ENCODE data around the gene NIBAN1.
"Not testable (repeated sequence)": the region's sequence is repeated elsewhere in the genome, so short reads cannot be mapped to it uniquely, and the experiment has no call there.

NIBAN1 gene, protein sequence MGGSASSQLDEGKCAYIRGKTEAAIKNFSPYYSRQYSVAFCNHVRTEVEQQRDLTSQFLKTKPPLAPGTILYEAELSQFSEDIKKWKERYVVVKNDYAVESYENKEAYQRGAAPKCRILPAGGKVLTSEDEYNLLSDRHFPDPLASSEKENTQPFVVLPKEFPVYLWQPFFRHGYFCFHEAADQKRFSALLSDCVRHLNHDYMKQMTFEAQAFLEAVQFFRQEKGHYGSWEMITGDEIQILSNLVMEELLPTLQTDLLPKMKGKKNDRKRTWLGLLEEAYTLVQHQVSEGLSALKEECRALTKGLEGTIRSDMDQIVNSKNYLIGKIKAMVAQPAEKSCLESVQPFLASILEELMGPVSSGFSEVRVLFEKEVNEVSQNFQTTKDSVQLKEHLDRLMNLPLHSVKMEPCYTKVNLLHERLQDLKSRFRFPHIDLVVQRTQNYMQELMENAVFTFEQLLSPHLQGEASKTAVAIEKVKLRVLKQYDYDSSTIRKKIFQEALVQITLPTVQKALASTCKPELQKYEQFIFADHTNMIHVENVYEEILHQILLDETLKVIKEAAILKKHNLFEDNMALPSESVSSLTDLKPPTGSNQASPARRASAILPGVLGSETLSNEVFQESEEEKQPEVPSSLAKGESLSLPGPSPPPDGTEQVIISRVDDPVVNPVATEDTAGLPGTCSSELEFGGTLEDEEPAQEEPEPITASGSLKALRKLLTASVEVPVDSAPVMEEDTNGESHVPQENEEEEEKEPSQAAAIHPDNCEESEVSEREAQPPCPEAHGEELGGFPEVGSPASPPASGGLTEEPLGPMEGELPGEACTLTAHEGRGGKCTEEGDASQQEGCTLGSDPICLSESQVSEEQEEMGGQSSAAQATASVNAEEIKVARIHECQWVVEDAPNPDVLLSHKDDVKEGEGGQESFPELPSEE

DNA sequence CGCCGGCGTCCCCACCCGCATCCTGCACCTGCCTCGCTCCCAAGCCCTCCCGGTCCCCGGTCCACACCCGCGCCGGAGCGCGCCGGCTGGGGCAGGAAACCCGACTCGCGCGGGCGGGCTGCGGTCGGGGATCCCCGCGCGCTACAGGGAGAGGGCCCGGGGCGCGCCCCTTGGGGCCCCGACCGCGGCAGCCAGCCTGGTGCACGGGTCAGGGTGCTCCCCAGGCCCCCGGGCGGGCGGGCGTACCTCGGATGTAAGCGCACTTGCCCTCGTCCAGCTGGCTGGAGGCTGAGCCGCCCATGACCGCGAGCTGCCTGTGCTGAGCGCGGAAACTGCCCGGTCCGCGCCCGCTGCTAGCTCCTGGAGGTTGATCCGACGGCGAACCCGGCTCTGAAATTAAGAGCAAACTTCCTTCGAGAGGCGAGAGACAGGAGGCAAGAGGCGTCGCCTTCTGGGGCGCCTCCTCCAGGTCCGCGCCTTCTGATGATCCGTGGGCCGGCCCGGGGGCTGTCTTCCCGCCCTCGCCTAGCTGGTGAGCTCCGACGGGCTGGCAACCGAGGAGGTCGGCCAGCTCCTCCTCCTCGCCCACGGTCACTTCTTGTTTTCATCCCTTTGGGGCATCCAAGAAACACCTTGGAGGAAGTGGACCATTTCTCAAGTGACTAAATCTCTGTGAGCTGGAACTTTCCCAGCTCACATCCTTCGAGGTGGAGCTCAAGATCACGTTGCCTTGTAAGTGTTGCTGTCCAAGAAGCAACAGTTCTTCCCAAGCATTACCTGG, at the start of gene NIBAN1:
NIBAN1 (minus strand) TSS at position 453 of the 781 bp plus-strand sequence; CDS start at position 301, 152 bp downstream.
- DNase-seq = peak in 3 of 4 experiments; percentile 16 to 22 (median 20)

DNA sequence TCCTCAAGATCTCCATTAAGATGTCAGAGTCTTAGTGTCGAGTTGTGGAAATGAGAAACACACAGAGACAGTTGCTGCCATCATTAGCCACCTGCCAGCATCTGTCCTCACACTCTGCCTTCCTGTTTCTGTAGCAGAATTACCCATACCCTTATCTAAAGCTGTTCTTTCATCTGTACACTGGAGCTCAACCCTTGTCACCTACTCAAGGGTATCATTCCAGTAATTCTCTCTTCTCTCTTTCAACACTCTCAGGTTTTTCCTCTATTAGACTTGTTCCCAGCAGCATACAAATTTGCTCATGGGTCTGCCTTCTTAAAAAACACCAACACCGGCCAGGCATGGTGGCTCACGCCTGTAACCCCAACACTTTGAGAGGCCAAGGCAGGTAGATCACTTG, 43.7 kb upstream of the NIBAN1 start:
- DNase-seq = no peak

DNA sequence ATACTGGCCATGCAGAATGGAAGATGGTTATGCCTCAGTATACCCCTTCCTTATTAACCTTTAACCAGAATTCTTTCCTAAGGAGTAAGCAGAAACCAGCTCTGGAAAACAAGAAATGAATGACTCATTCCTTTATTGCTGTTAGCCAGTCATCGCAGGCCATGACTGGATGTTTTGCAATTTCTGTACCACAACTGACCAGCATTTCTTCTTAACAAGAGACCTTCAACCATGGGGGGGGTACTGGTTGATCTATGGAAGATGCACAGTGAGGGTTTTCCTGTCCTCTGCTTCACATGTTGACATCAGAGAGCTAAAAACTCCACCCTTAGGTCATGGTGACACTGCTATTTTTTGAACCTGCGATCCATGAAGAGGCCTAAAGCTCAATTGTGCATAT, 43.0 kb upstream of the NIBAN1 start:
- no peak for DNase-seq

DNA sequence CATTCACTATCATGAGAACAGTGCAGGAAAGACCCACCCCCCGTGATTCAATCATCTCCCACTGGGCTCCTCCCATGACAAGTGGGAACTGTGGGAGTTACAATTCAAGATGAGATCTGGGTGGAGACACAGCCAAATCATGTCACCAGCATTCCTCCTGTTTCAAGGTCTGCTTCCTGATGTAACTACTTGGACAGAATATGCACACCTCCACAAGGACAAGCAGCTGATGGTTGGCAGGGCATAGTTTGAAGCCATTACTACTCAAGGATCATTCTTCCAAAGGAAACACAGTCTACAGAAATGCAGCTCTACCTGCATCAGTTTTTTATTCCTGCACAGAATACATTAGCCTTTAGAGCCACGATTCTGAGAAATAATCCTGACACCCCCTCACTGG, 42.6 kb upstream of the NIBAN1 start:
- no peak for DNase-seq

DNA sequence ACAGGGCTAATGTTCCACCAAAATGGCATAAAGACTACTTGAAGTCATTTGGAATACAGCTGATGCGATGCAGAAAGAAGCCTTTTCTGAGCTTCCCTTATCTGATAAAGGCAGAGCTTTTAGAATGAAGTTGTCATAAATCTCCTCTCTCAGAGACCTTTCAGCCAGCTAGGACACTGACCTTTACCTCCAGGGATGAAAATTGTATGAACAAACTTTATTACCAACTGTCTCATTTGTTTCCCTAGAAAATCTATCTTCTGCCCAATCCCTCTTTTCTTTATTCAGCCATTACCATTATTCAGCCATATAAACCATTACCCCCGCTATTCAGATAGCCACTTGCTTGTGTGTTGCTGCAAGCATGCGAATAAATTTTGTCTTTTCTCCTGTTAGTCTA, 41.3 kb upstream of the NIBAN1 start:
- no peak for DNase-seq

DNA sequence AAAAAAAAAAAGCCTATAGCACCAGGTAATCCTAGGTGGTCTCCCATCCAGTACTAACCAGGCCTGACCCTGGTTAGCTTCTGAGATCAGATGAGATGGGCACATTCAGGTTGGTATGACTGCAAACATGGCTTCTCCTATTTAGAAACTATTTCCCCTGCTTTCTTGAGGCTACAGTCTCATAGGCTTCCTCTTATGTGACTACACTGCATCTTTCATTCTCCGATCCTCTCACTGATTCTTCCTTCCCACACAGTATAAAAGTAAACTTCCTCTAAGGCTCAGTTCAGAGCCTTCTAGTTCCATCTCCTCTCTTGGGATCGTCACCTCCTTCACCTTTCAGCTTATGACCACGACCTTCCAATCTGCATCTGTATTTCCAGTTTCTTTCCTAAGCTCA, 40.6 kb upstream of the NIBAN1 start:
- no peak for DNase-seq

DNA sequence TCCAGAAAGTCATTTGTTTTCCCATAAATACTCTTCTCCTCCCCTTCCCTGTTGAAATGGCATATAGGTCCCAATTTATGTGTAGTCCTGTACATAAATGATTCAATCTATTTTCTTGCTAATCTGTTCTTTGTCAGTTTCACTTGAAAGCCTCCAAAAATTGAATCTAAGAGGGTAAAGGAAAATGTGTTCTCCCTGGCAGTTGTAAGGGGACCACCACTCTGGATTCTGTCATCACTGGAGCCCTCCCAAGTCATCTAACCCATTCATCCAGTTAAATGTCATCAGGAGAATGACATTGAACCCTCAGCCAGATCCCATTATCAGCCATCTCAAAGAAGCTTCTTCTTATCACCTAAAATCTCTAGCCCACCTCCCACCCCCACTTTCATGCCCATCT, 36.1 kb upstream of the NIBAN1 start:
- no peak for DNase-seq

DNA sequence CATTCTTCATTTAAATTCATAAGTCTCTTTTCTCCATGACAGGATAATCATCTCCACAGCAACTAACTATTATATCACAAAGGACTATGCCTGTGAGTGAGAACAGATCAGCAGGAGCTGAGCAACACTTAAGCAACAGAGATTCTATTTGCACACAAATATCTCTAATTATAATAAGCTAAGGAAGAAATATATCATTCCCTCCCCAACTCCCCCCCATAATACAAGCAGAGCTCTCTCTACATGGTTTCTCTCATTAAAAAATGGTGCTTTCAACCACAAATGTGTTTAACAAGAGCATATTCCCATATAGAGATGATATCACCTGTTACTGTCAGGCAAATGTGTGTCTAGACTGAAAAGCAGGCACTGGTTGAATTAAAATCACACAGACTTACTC, 34.5 kb upstream of the NIBAN1 start:
- no peak for DNase-seq

DNA sequence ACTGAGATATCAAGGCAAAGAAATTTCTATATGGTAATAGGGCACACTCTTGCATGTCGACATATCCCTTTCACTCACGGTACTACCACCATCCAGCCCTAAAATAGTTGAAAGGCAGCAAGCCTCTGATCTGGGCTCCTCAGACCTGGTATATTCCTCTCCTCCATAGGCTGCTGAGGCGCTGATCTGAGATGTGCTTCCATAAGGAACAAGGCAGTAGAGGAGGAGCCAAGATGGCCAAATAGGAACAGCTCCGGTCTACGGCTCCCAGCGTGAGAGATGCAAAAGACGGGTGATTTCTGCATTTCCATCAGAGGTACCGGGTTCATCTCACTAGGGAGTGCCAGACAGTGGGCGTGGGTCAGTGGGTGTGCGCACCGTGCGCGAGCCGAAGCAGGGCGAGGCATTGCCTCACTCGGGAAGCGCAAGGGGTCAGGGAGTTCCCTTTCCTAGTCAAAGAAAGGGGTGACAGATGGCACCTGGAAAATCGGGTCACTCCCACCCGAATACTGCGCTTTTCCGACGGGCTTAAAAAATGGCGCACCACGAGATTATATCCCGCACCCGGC, 27.1 kb upstream of the NIBAN1 start:
- DNase-seq = not testable (repeated sequence)

DNA sequence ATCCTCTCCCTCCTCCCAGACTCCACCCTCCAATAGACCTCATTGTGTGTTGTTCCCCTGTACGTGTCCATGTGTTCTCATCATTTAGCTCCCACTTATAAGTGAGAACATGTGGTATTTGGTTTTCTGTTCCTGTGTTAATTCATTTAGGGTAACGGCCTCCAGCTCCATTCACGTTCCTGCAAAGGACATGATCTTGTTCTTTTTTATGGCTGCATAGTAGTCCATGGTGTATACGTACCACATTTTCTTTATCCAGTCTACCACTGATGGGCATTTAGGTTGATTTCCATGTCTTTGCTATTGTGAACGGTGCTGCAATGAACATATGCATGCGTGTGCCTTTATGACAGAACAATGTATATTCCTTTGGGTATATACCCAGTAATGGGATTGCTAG, 25.7 kb upstream of the NIBAN1 start:
- DNase-seq = not testable (repeated sequence)

DNA sequence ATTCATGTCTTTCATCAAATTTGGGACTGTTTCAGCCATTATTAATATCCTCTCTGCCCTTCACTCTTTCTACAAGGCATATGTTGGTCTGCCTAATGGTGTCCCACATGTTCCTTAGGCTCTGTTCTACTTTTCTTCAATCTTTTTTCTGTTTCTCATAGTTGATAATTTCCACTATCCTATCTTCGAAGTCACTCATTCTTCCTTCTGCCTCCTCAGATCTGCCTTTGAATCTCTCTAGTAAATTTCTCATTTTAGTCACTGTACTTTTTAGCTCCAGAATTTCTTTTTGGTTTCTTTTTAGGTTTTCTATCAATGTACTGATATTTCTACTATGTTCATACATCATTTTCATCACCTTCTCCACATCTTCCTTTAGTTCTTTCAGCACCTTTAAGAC, 20.0 kb upstream of the NIBAN1 start:
- DNase-seq = no peak

DNA sequence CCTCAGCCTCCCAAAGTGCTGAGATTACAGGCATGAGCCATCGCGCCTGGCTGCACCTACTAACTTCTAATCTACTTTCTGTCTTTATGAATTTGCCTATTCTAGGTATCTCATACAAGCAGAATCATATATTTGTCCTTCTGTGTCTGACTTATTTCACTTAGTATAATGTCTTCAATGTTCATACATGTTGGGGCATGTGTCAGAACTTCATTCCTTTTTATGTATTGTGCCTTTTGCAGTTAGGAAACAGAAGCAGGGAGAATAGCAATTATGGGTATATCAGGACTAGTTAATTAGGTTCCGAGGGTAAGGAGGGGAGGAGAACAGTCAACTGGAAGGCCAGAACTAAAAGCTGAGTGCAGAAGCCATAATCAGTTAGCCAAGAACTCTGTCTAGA, 18.0 kb upstream of the NIBAN1 start:
- no peak for DNase-seq

DNA sequence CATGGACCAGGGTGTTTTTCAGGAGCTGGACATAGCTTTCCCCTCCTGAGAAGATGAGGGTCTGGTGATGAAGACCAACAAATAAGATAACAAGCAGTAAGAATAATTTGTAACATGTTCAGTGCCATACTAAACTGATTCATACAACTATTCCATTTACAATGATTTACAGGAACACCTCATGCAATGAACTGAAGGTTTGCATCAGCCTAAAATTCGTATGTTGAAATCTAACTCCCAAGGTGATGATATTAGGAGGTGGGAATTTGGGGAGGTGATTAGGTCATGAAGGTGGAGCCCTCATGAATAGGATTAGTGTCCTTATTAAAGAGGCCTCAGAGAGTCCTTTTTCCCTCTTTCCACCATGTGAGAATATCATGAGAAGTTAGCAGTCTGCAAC, 15.9 kb upstream of the NIBAN1 start:
- no peak for DNase-seq

DNA sequence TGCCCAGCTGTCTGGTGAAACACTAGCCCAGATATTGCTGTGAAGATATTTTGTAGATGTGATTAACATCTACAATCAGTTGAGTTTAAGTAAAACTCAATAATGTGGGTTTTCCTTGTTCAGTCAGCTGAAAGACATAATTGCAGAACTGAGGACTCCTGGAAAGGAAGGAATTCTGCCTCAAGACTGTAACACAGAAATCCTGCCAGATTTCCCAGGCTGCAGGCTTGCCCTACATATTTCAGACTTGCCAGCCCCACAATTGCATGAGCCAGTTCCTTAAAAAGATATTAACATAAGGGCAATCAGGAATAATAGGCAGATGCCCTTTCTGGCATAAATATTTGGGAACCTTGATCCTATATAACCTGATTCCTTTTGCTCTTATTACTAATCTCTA, 14.2 kb upstream of the NIBAN1 start:
- no peak for DNase-seq

DNA sequence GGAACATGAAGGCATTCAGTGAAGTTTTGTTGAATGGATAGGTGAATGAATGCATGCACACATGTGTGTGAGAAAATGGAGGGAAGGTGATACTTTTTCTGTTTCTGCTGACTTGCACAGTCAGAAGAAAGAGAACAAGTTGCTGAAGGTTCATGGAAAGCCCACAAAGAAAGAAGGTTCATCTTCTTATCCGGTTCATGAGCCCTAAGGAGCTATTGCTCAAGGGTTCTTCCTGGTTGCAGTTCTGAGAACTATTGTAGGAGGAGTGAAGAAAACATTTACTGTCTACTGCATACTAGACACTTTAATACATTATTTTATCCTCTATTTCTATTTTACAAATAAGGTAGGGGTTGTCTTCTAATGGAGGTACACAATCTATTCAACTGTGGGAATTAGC, 13.4 kb upstream of the NIBAN1 start:
- no peak for DNase-seq

DNA sequence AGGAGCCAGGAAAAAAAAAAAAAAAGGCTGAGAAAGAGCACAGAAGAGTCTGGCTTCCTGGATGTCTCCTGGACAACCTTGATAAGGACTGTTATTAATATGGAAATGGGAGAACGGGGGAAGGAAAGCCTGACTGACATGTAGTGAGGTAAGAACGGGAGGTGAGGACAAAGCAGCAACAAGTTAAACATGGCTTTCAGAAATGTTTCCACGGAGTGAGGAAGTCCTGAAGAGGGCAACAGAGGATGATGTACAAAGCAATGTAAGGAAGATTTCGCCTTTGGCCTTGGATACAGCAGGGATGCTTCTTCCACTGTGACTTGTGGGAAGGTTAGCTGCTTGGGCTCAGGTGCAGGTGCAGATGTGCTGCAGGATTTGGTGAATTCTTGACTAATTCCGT, 11.9 kb upstream of the NIBAN1 start:
- no peak for DNase-seq

DNA sequence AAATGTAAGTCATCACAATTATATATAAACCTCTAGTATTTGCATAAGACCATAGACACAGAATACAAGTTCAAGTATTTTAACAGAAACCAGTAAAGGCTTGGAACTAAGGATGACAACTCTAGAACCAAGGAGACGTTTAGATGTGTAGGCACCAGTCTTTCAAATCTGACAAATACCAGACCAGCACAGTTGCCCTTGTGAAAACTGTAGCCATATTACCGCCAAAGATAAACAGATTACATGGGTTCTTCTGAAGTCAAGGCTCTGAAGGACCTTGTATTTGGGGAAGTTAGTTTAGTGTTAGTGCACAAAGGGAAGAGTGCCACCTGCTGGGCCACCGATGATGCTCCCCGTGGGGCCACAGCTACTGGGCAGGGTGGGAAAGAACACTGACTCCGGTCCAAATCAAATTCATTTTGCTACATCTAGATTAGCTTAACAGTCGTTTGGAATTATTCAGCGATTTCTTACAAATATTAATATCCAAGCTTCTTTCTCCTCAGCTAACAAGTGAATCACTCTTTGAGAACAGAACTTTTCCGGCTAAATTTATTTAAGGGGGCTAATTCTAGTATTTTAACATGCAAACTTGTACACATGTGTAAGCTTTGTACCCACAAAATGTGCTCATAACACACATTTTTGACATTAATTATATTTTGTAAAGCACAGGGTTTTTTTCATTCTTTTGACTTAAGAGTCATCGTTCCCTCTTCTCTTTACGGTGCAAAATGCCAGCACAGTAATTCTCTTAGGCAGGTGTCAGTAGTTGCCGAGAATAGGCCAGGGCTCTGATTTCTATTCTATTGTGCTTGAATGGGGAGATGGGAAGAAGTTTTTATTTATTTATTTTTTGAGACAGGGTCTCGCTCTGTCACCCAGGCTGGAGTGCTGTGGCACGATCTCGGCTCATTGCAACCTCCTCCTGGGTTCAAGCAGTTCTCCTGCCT, 8.0 kb upstream of the NIBAN1 start:
- peak; percentile 13 to 53 (median 38) for DNase-seq

DNA sequence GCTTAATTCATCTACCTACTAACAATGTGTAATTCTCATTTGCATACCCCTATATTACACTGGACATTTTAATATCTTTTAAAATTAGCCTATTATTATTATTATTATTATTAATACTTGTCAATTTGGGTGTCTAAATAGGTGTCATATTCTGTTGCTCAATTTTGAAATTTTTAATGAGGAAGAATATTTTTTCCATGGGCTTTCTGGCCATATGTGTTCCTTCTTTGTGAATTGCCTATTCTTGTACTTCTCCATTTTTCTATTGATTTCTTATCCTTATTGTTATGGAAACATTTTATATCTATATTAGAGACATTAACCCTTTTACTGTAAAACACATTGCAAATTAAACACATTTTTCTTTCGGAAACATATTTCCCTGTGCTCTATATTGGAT, 6.4 kb upstream of the NIBAN1 start:
- no peak for DNase-seq

DNA sequence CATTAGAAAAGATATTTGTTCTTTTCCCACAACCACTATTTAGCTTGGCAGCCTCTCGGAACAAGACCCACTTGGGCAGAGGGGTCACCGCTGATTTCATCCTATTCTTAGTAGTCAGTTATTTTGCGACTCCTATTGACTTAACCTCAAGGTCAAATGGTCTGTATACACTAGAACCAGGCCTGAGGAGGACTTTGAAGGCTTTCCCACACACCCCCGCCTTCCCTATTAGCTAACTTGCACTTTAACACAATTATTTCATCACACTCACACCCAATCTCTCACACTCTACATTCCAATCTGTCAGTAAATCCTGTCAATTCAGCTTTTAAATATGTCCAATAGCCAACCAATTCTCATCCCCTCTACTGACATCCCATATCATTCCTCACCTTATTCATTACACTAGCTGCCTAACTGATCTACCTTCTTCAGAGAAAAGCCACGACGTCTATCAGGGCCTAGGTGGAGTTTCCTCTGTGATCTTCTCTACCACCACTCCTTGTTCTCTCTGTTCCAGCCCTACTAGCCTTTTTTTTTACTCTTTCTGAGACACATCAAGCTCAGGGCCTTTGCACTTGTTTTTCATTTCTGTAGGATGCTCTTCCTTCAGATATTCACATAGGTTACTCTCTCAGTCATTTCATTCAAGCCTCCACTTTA, 1.0 kb upstream of the NIBAN1 start:
- no peak for DNase-seq

DNA sequence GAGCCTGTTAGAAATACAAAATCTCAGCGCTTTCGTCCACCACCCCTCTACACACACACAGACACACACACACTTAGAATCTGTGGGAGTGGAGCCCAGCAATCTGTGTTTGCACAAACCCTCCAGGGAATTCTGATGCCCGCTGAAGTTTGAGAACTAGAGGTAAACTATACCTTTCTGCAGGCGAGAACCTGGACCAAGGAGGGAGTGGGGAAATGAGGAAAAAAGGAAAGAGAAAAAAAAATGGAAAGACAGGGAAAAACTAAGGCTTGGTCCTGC, 468 bp upstream of the NIBAN1 start:
- DNase-seq = no peak
